DOHH2 (cell line): ENCODE results near the gene HACD2.

ENCODE experiments used
- H3F3A ChIP-seq: fragments of 200-600 bp; sonication (generic), shearing (Covaris generic); 2 replicates; pipeline ENCODE4 v1.6.0; 2016; ENCODE audit warnings: antibody characterized with exemption, mild to moderate bottlenecking; ENCODE audit not compliant: control insufficient read depth, insufficient read depth
- H3K27ac ChIP-seq: fragments of 200-600 bp; sonication (generic); 2 replicates; pipeline ENCODE4 v1.5.1; 2014; ENCODE audit warnings: low read depth, mild to moderate bottlenecking, low read length, moderate library complexity
- H3K27me3 ChIP-seq: fragments of 200-600 bp; sonication (generic); 2 replicates; pipeline ENCODE4 v1.6.1; 2014; ENCODE audit warnings: mild to moderate bottlenecking, low read length, mixed read lengths; ENCODE audit not compliant: control insufficient read depth
- H3K36me3 ChIP-seq: fragments of 200-600 bp; sonication (generic); 2 replicates; pipeline ENCODE4 v1.6.1; 2014; ENCODE audit warnings: mild to moderate bottlenecking, low read length, moderate library complexity, mixed read lengths; ENCODE audit not compliant: control insufficient read depth
- H3K4me1 ChIP-seq: fragments of 200-600 bp; sonication (generic); 2 replicates; pipeline ENCODE4 v1.6.1; 2014; ENCODE audit warnings: mild to moderate bottlenecking, low read length, mixed read lengths; ENCODE audit not compliant: control insufficient read depth
- H3K4me2 ChIP-seq: fragments of 200-600 bp; sonication (generic); 2 replicates; pipeline ENCODE4 v1.6.0; 2014; ENCODE audit warnings: mild to moderate bottlenecking, low read length, moderate library complexity
- H3K4me3 ChIP-seq: fragments of 200-600 bp; sonication (generic); 2 replicates; pipeline ENCODE4 v1.5.1; 2014; ENCODE audit warnings: mild to moderate bottlenecking, low read length, mixed read lengths
- H3K79me2 ChIP-seq: fragments of 200-600 bp; sonication (generic); 2 replicates; pipeline ENCODE4 v1.6.1; 2014; ENCODE audit warnings: mild to moderate bottlenecking, low read length, mixed read lengths; ENCODE audit not compliant: control insufficient read depth
- H3K9me2 ChIP-seq: fragments of 200-600 bp; sonication (generic); replicated peaks from 2 replicates; pipeline ENCODE4 v1.6.1; 2014; ENCODE audit warnings: mild to moderate bottlenecking, low read length, mixed read lengths; ENCODE audit not compliant: control insufficient read depth
- H3K9me3 ChIP-seq: fragments of 200-600 bp; sonication (generic); 2 replicates; pipeline ENCODE4 v1.6.1; 2014; ENCODE audit warnings: antibody characterized with exemption, low read length, mixed read lengths; ENCODE audit not compliant: control insufficient read depth, insufficient read depth
- H4K20me1 ChIP-seq: fragments of 200-600 bp; sonication (generic); 2 replicates; pipeline ENCODE4 v1.6.0; 2014; ENCODE audit warnings: low read depth, mild to moderate bottlenecking, antibody characterized with exemption, low read length, moderate library complexity; ENCODE audit not compliant: control insufficient read depth, insufficient read depth
- EZH2phosphoT487 ChIP-seq: fragments of 200-600 bp; sonication (generic); IDR thresholded peaks from 2 replicates; pipeline ENCODE4 v1.6.1; 2017; ENCODE audit warnings: borderline replicate concordance, mild to moderate bottlenecking, antibody characterized with exemption, low read length, moderate library complexity, mixed read lengths
- TF ChIP-seq, protein P1 (sequence below): fragments of 200-600 bp; sonication (generic); IDR thresholded peaks from one replicate; pipeline ENCODE4 v1.5.1; 2014; ENCODE audit warnings: antibody characterized with exemption, mild to moderate bottlenecking, low read depth, low read length; ENCODE audit not compliant: poor library complexity, severe bottlenecking

The HACD2 gene

DNA sequence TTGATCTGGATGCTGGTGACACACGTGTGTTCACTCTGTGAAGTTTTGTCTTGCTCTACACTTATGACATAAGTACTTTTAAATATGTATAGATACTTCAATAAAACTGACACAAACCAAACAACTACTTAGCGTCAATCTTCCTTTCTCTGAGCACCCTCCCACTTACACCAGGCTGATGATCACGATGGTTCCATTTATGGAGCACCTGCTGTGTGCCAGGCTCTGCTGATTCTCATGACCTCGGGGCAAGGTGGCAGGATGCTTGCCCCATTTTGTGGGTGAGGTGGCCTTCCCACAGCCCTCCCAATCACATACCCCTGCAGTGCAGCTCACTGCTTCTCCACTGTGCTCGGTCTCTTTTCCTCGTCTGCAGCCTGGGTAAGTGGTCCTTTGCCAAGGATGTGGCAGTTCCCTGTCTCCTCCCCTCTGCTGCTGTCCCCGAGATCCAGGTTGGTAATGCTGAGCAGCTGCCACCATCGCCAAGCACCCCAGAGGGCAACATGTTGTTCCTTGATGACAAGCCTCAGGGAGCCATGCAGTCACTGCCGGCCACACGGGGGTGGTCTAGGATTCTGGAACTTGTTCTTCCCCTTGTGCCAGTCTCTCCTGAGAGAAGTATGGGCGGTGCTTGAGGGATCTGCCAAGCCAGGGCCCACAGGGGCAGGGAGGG is 115.4 kb downstream of the HACD2 start:
- H3K4me1 ChIP-seq: no peaks in the 10 kb centered on the region
- TF ChIP-seq, protein P1, sequence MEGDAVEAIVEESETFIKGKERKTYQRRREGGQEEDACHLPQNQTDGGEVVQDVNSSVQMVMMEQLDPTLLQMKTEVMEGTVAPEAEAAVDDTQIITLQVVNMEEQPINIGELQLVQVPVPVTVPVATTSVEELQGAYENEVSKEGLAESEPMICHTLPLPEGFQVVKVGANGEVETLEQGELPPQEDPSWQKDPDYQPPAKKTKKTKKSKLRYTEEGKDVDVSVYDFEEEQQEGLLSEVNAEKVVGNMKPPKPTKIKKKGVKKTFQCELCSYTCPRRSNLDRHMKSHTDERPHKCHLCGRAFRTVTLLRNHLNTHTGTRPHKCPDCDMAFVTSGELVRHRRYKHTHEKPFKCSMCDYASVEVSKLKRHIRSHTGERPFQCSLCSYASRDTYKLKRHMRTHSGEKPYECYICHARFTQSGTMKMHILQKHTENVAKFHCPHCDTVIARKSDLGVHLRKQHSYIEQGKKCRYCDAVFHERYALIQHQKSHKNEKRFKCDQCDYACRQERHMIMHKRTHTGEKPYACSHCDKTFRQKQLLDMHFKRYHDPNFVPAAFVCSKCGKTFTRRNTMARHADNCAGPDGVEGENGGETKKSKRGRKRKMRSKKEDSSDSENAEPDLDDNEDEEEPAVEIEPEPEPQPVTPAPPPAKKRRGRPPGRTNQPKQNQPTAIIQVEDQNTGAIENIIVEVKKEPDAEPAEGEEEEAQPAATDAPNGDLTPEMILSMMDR: no peak
- no peak for TF ChIP-seq EZH2phosphoT487
- no peaks in the 10 kb centered on the region for H3K79me2 ChIP-seq
- H4K20me1 ChIP-seq: no peaks in the 10 kb centered on the region
- no peaks in the 10 kb centered on the region for H3K36me3 ChIP-seq
- no peak overlapping the region for H3K4me2 ChIP-seq
- no peak overlapping the region for H3K27ac ChIP-seq
- no peaks in the 10 kb centered on the region for H3K9me2 ChIP-seq
- H3K9me3 ChIP-seq: no peaks in the 10 kb centered on the region
- H3K27me3 ChIP-seq: no peaks in the 10 kb centered on the region; the same call in none of the 2 replicates
- no peak overlapping the region for H3K4me3 ChIP-seq
- no peaks in the 10 kb centered on the region for H3F3A ChIP-seq

DNA sequence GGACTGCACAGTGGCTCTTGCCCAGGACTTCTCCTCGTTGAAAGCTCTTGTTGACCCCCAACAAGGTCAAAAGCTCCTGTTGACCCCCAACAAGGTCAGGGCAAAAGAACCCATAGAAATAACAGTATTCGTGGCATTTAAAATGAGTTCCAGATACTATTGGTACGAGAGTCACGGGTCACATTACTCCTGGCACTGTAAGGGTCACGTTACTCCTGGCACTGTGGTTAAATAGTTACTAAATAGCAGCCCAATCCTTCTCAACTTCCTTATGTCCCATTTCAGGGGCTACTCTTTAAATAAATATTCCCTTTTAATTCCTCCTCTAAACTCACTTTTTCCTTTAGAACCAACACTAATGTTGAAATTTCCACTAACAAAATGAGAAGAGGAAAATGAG is 117.8 kb downstream of the HACD2 start:
- H3K79me2 ChIP-seq: no peaks in the 10 kb centered on the region
- no peak overlapping the region for H3K27ac ChIP-seq
- peaks cover 13% of the 10 kb centered on the region for H3K27me3 ChIP-seq
- H3F3A ChIP-seq: no peaks in the 10 kb centered on the region
- H3K4me2 ChIP-seq: no peak overlapping the region
- H3K36me3 ChIP-seq: no peaks in the 10 kb centered on the region
- H3K4me3 ChIP-seq: no peak overlapping the region
- H4K20me1 ChIP-seq: no peaks in the 10 kb centered on the region
- H3K9me3 ChIP-seq: no peaks in the 10 kb centered on the region
- TF ChIP-seq, protein P1: no peak
- TF ChIP-seq EZH2phosphoT487: no peak
- no peaks in the 10 kb centered on the region for H3K9me2 ChIP-seq
- H3K4me1 ChIP-seq: no peaks in the 10 kb centered on the region

DNA sequence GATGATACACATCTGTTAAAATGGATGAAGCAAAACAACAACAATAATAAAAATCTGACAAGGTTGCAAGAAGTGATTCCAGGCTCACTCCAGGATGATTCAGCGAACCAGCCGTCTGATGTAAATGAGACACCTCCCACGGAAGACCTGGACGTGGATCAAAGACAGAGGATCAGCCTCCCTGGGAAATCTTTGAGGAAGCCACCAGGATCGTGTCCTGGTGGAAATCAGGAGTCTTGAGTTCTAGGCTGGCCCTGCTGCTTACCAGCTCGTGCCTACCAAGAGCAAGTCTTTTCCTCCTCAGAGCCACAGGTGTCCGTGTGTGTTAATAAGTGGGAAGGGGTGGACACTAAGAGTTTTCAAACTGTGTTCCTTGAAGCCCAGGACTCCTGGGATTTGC is 120.6 kb downstream of the HACD2 start:
- Histone ChIP-seq H3K9me3 (no peaks in the 10 kb centered on the region), H3K36me3 (no peaks in the 10 kb centered on the region), H3K4me2 (no peak overlapping the region), H3K79me2 (no peaks in the 10 kb centered on the region), H3F3A (no peaks in the 10 kb centered on the region), H3K27me3 (peaks cover 18% of the 10 kb centered on the region), H3K4me1 (no peaks in the 10 kb centered on the region), H3K9me2 (no peaks in the 10 kb centered on the region), H3K27ac (no peak overlapping the region), H3K4me3 (no peak overlapping the region), H4K20me1 (no peaks in the 10 kb centered on the region)
- TF ChIP-seq, protein P1: no peak
